GM12801 (cell line): ENCODE measurements around the gene SLC38A10.

Source experiments
- CTCF ChIP-seq: IDR thresholded peaks from one replicate; pipeline ENCODE4 v1.5.1; 2011; ENCODE audit warnings: control low read depth; ENCODE audit not compliant: insufficient read length; ENCODE audit errors: extremely low read depth

Gene SLC38A10

GRCh38 chr17:81197409-81197795, 97.7 kb downstream of the SLC38A10 start:
- TF ChIP-seq CTCF, result no peak

GRCh38 chr17:81196505-81197408, 98.3 kb downstream of the SLC38A10 start:
- TF ChIP-seq CTCF, result no peak

GRCh38 chr17:81195941-81196495, 99.1 kb downstream of the SLC38A10 start:
- no peak for TF ChIP-seq CTCF
